ENCODE measurements around the gene RBM10. TPM values are rescaled to one million over a fixed set of nuclear protein-coding genes. Genes with fewer than 3 reads are reported as not detected.

RBM10 gene
- total and polyA plus RNA-seq, 2 donors (not counting 1 experiment from before 2014, with no cell fraction given): 48.7 to 51.6 TPM

- 98% methylated on average over 6 of the region's 6 CpGs for WGBS (ENCODE audit: insufficient coverage)
- Histone ChIP-seq H3K27me3 (replicated peaks in 1 of 4; ENCODE audit: control extremely low read depth in 1 of 4, control insufficient read depth in 3 of 4, insufficient read depth in 4 of 4, low read length in 3 of 4) (no peaks in the 10 kb centered on the region), H3K27ac (ENCODE audit: low read length in 2 of 2) (no peak overlapping the region), H3K79me2 (ENCODE audit: control insufficient read depth, insufficient read depth, low read length) (peaks cover 58% of the 10 kb centered on the region), H3K9me3 (ENCODE audit: control extremely low read depth in 1 of 3, control insufficient read depth in 2 of 3, insufficient read depth in 1 of 3, low read length in 2 of 3) (no peaks in the 10 kb centered on the region), H4K20me1 (ENCODE audit: control insufficient read depth, insufficient read depth, low read length, poor library complexity, severe bottlenecking) (peaks cover 22% of the 10 kb centered on the region), H3K36me3 (replicated peaks in 1 of 2; ENCODE audit: control extremely low read depth in 1 of 2, control insufficient read depth in 1 of 2, extremely low read depth in 1 of 2, insufficient read depth in 2 of 2, low read length in 1 of 2) (peaks cover 0 to 26% of the 10 kb centered on the region in 2 experiments), H3K4me2 (replicated peaks; ENCODE audit: low read depth, low read length, poor library complexity, severe bottlenecking) (no peak overlapping the region), H3K4me1 (ENCODE audit: control insufficient read depth in 2 of 2, insufficient read depth in 2 of 2, low read length in 2 of 2) (no peaks in the 10 kb centered on the region), H3K9ac (ENCODE audit: low read length) (no peak overlapping the region), H2AFZ (ENCODE audit: insufficient read depth, low read depth, low read length, poor library complexity, severe bottlenecking) (no peak overlapping the region), H3K4me3 (ENCODE audit: control extremely low read depth in 1 of 5, extremely low read depth in 1 of 5, insufficient read depth in 1 of 5, low read depth in 2 of 5, low read length in 4 of 5) (no peak overlapping the region)
- ATAC-seq (ENCODE audit: low read depth) (no peak), DNase-seq (no peak)
- H3K4me3 Mint-ChIP-seq: no peak overlapping the region
- H3K27ac Mint-ChIP-seq: no peak overlapping the region
- intact Hi-C loops (cut with micrococcal nuclease): no loop called here
- no peak for TF ChIP-seq CTCF (IDR thresholded peaks at IDR 0.05)
- no peak for TF ChIP-seq EZH2 (IDR thresholded peaks at IDR 0.05; ENCODE audit: borderline replicate concordance, insufficient read depth, low read depth, low read length, poor library complexity, severe bottlenecking)
- CTCF ChIA-PET: no interaction called here
- H3K4me1 Mint-ChIP-seq: peaks cover 3% of the 10 kb centered on the region
- no peaks in the 10 kb centered on the region for H3K27me3 Mint-ChIP-seq
- no peaks in the 10 kb centered on the region for H3K9me3 Mint-ChIP-seq (ENCODE audit: insufficient read depth)
- POLR2A ChIA-PET: no interaction called here
These were observed 23.6 kb downstream of the RBM10 start for GRCh38 chrX:47168495-47169073.

GRCh38 chrX:47169273-47169672 lies 24.3 kb downstream of the RBM10 start:
- intact Hi-C loops (cut with micrococcal nuclease): no loop called here
- H4K20me1 ChIP-seq (ENCODE audit: control insufficient read depth, insufficient read depth, low read length, poor library complexity, severe bottlenecking): peaks cover 22% of the 10 kb centered on the region
- H3K9ac ChIP-seq (ENCODE audit: low read length): no peak overlapping the region
- 93% methylated on average over 7 of the region's 19 CpGs for WGBS (ENCODE audit: insufficient coverage)
- Mint-ChIP-seq H3K4me3 (no peak overlapping the region), H3K27me3 (no peaks in the 10 kb centered on the region), H3K9me3 (ENCODE audit: insufficient read depth) (no peaks in the 10 kb centered on the region), H3K27ac (no peak overlapping the region), H3K4me1 (peaks cover 3% of the 10 kb centered on the region)
- TF ChIP-seq CTCF (IDR thresholded peaks at IDR 0.05) (no peak), EZH2 (IDR thresholded peaks at IDR 0.05; ENCODE audit: borderline replicate concordance, insufficient read depth, low read depth, low read length, poor library complexity, severe bottlenecking) (no peak)
- peaks cover 55% of the 10 kb centered on the region for H3K79me2 ChIP-seq (ENCODE audit: control insufficient read depth, insufficient read depth, low read length)
- no peak overlapping the region for H3K27ac ChIP-seq (ENCODE audit: low read length in 2 of 2)
- CTCF ChIA-PET: no interaction called here
- no peak overlapping the region for H2AFZ ChIP-seq (ENCODE audit: insufficient read depth, low read depth, low read length, poor library complexity, severe bottlenecking)
- no peaks in the 10 kb centered on the region for H3K9me3 ChIP-seq (ENCODE audit: control extremely low read depth in 1 of 3, control insufficient read depth in 2 of 3, insufficient read depth in 1 of 3, low read length in 2 of 3)
- H3K27me3 ChIP-seq (replicated peaks in 1 of 4; ENCODE audit: control extremely low read depth in 1 of 4, control insufficient read depth in 3 of 4, insufficient read depth in 4 of 4, low read length in 3 of 4): no peaks in the 10 kb centered on the region
- H3K36me3 ChIP-seq (replicated peaks in 1 of 2; ENCODE audit: control extremely low read depth in 1 of 2, control insufficient read depth in 1 of 2, extremely low read depth in 1 of 2, insufficient read depth in 2 of 2, low read length in 1 of 2): peaks cover 0 to 29% of the 10 kb centered on the region in 2 experiments
- POLR2A ChIA-PET: interaction anchor here (0.6 kb wide), 1 partner anchor 17 kb away, joined by 9 read pairs; no protein-coding TSS in a partner anchor
- no peaks in the 10 kb centered on the region for H3K4me1 ChIP-seq (ENCODE audit: control insufficient read depth in 2 of 2, insufficient read depth in 2 of 2, low read length in 2 of 2)
- H3K4me2 ChIP-seq (replicated peaks; ENCODE audit: low read depth, low read length, poor library complexity, severe bottlenecking): no peak overlapping the region
- DNase-seq (no peak), ATAC-seq (ENCODE audit: low read depth) (no peak)
- H3K4me3 ChIP-seq (ENCODE audit: control extremely low read depth in 1 of 5, extremely low read depth in 1 of 5, insufficient read depth in 1 of 5, low read depth in 2 of 5, low read length in 4 of 5): no peak overlapping the region
